Small intestine (tissue), 7 donors: ENCODE data around the gene PRKAR1B. TPM values are rescaled to one million over a fixed set of nuclear protein-coding genes. Genes with fewer than 3 reads are reported as not detected.
"Not testable (repeated sequence)": the region's sequence is repeated elsewhere in the genome, so short reads cannot be mapped to it uniquely, and the experiment has no call there.

Experiments used
- DNase-seq, 2 donors: peaks; one replicate each; pipeline versions ENCODE4 v3.0.0 to v3.0.0-alpha.2; 2013
- FAIRE-seq: peaks from 2 replicates; lab custom pipeline; 2012; peaks lifted over from hg19 to GRCh38; lab: Jason Lieb, UNC
- H3K27ac ChIP-seq, 3 donors: one replicate each; pipeline ENCODE4 v1.5.1; 2013; ENCODE audit warnings: low read length in 2 of 3, mild to moderate bottlenecking in 2 of 3, control low read depth in 1 of 3, inconsistent platforms in 1 of 3, low read depth in 1 of 3, moderate library complexity in 1 of 3
- H3K27me3 ChIP-seq, 3 donors: one replicate each; pipeline ENCODE4 v1.6.1; 2013; ENCODE audit warnings: low read length in 3 of 3, inconsistent platforms in 1 of 3; ENCODE audit not compliant: control insufficient read depth in 3 of 3, insufficient read depth in 3 of 3
- H3K36me3 ChIP-seq, 3 donors: one replicate each; pipeline ENCODE4 v1.6.1; 2013; ENCODE audit warnings: low read length in 3 of 3, inconsistent platforms in 1 of 3, low read depth in 1 of 3, mild to moderate bottlenecking in 1 of 3, moderate library complexity in 1 of 3; ENCODE audit not compliant: control insufficient read depth in 3 of 3, insufficient read depth in 2 of 3
- H3K4me1 ChIP-seq, 3 donors: one replicate each; pipeline ENCODE4 v1.6.1; 2013; ENCODE audit warnings: low read length in 2 of 3, inconsistent platforms in 1 of 3, low read depth in 1 of 3, mild to moderate bottlenecking in 1 of 3, moderate library complexity in 1 of 3; ENCODE audit not compliant: control insufficient read depth in 3 of 3, insufficient read depth in 2 of 3
- H3K4me3 ChIP-seq, 3 donors: one replicate each; pipeline ENCODE4 v1.5.1; 2013; ENCODE audit warnings: low read length in 3 of 3, control low read depth in 1 of 3, inconsistent platforms in 1 of 3, low read depth in 1 of 3, mild to moderate bottlenecking in 1 of 3, moderate library complexity in 1 of 3
- H3K9me3 ChIP-seq, 2 donors: one replicate each; pipeline ENCODE4 v1.6.1; 2013; ENCODE audit warnings: low read depth in 1 of 2, low read length in 1 of 2; ENCODE audit not compliant: control insufficient read depth in 2 of 2, insufficient read depth in 1 of 2
- WGBS, 3 donors: extraction: QIAGEN DNeasy Blood & Tissue Kit; methylation state at CpG; one replicate each; pipeline ENCODE4 v1.1.7; 2013; 5-methylcytosine and 5-hydroxymethylcytosine counted together
- polyA plus RNA-seq, 4 donors: library from polyadenylated mRNA; stranded (reverse) in 3 of 4; unstranded in 1 of 4; fragments of 200-250 nt in 3 of 4; fragments of 120-200 nt in 1 of 4; gene quantifications; one replicate each; pipeline versions ENCODE4 v1.2.1 to v1.2.3, GENCODE V29; 2013
- donor health status: healthy with polysubstance abuse.
- donor health status: control.
- donor health status: control.
- donor health status: Bipolar disorder and iron deficiency.
- donor health status: healthy.

Gene PRKAR1B
- polyA plus RNA-seq, 4 donors: 9.5 to 32.3 (median 18.6) TPM

DNA sequence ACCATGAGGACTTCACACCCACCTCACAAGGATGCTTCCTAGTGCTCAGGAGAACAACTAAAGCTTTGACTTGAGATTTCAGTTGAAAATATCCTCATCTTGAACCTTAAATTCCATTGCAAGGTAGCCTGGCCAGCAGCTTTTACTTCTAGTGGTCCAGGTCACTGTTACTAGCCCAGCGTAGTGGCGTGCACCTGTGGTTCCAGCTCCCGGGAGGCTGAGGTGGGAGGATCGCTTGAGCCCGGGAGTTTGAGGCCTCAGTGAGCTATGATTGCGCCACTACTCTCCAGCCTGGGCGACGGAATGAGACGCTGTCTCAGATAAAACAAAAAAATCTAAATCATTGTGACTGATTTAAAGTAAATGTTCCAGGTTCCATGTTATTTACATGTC, 28.3 kb upstream of the PRKAR1B start:
- Histone ChIP-seq H3K27me3 (no peaks in the 10 kb centered on the region), H3K36me3 (peaks cover 3 to 91% (median 18%) of the 10 kb centered on the region in 3 donors), H3K4me1 (no peaks in the 10 kb centered on the region), H3K9me3 (no peaks in the 10 kb centered on the region), H3K4me3 (no peak overlapping the region), H3K27ac (no peak overlapping the region)
- DNase-seq (no peak), FAIRE-seq (no peak)
- 85 to 95% (median 86%) methylated on average over 9 of the region's 9 CpGs for WGBS, 3 donors

DNA sequence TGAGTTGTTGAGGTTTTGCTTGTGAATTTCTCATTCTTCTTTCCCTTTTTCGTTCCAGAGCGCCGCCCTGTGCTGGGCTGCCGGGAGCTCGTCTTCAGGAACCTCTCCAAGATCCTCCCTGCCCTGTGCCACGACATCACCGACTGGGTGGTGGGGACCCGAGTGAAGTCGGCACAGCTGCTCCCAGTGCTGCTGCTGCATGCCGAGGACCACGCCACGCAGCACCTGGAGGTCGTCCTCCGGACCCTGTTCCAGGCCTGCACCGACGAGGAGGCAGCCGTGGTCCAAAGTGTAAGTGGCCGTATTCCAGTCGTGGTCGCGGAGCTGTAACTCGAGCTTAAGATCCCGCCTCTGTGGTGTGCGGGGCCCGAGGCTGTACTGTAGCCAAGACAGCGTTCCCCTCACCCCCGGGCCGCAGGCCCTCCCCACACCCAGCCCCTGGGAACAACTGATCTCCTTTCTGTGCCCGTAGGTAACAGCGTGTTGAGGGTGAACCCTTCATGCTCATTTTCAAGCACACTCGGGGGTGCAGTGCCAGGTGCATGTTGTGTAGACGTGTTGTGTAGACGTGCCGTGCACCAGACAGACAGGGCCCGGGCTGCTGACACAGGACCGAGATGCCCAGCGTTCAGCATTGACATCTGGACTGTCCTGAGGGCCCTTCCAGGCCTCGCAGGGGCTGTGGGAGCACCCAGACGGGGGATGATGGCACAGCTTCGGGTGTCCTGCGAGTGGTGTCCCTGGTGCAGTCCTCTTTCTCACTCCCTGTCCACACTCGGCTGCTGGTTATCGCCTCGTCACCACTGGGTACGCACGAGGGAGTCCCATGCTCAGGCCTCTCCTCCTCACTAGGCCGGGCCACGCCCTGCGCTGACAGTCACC, 27.7 kb upstream of the PRKAR1B start:
- Histone ChIP-seq H3K36me3 (peaks cover 3 to 93% (median 18%) of the 10 kb centered on the region in 3 donors), H3K4me1 (no peaks in the 10 kb centered on the region), H3K9me3 (no peaks in the 10 kb centered on the region), H3K27ac (no peak overlapping the region), H3K4me3 (no peak overlapping the region), H3K27me3 (no peaks in the 10 kb centered on the region)
- DNase-seq: no peak
- 92 to 94% (median 94%) methylated on average over 49 of the region's 49 CpGs for WGBS, 3 donors
- no peak for FAIRE-seq

DNA sequence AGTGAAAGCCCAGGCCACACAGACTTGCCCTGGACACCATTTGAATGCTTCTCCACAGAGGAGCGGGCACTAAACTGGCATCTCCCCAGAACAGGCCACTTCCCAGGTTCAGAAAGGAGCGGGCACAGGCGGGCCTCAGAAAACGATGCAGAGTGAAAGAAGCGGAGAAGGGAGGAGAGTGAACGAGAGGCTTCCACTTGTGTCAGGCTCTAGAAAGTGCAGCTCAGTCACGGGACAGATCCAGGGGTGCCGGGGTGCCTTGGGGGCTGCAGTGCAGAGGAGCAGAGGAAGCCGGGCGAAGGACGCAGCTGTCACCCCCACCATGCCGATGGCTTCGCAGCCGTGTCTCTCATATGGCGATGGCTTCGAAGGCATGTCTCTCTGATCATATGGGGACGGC, 26.1 kb upstream of the PRKAR1B start:
- Histone ChIP-seq H3K27me3 (no peaks in the 10 kb centered on the region), H3K9me3 (no peaks in the 10 kb centered on the region), H3K4me3 (no peak overlapping the region), H3K36me3 (peaks cover 3 to 94% (median 18%) of the 10 kb centered on the region in 3 donors), H3K4me1 (no peaks in the 10 kb centered on the region), H3K27ac (no peak overlapping the region)
- DNase-seq (no peak), FAIRE-seq (no peak)
- 97 to 98% (median 98%) methylated on average over 17 of the region's 17 CpGs for WGBS, 3 donors

DNA sequence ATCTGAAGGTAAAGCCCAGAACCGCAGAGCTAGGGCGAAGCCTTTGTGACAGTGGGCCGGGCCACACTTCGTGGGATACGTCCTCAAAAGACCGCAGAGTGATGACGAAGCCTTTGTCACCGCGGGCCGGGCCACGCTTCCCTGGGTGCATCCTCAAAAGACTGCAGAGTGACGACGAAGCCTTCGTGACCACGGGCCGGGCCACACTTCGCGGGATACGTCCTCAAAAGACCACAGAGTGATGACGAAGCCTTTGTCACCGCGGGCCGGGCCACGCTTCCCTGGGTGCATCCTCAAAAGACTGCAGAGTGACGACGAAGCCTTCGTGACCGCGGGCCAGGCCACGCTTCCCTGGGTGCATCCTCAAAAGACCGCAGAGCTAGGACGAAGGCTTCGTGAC, 25.2 kb upstream of the PRKAR1B start:
- H3K4me1 ChIP-seq, H3K27ac ChIP-seq, FAIRE-seq, DNase-seq, H3K27me3 ChIP-seq, H3K4me3 ChIP-seq, H3K9me3 ChIP-seq: not testable (repeated sequence)
- peaks cover 3 to 89% (median 10%) of the 10 kb centered on the region in 3 donors for H3K36me3 ChIP-seq
- 93 to 96% (median 93%) methylated on average over 33 of the region's 33 CpGs for WGBS, 3 donors

DNA sequence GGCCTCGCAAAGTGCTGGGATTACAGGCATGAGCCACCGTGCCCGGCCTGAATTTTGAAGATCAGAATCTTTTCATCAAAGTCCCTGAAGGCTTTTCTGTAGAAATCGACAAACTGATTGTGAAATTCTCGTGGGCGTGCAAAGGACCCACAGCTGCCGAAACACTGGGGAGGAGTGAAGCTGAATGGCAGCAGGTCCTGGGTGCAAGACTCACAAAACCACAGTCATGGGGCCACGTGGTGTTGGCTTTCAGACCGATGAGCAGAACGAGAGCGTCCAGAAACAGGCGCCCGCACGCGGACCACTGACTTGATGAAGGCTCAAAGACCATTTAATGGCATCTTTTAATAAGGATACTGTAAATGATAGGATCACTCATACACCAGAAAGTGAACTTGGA, 24.7 kb upstream of the PRKAR1B start:
- Histone ChIP-seq H3K4me1 (no peaks in the 10 kb centered on the region), H3K9me3 (no peaks in the 10 kb centered on the region), H3K36me3 (peaks cover 3 to 89% (median 6%) of the 10 kb centered on the region in 3 donors), H3K27ac (no peak overlapping the region), H3K4me3 (no peak overlapping the region), H3K27me3 (no peaks in the 10 kb centered on the region)
- FAIRE-seq (no peak), DNase-seq (no peak)
- WGBS, 3 donors: 90 to 96% (median 92%) methylated on average over 15 of the region's 15 CpGs

DNA sequence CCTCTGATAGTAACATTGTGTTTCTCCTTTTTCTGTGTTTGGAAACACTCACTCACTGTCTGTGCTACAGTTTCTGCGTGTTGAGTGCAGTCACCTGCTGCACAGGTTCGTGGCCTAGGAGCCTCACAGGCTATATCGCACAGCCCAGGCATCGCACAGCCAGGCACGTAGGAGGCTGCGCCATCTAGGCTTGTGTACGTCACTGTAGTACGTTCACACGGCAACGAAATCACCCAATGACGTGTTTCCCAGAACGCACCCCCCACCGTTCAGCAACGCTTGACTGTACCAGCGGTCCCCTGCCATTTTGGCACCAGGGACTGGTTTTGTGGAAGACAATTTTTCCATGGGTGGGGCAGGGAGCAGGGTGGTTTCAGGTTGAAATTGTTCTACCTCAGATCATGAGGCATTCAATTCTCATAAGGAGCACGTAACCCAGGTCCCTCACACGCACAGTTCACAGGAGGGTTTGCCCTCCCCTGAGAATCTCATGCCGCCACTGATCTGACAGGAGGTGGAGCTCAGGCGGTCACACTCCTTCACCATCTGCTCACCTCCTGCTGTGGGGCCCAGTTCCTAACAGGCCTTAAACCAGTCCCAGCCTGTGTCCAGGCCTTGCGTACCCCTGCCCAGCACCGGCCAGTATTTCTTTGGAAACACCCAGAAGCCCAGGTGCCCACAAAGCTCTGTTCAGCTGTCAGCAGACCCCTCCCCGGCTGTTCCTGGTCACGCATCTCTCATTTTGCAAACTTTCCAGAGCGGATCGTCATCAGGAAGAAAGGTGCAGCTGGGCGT, 23.2 kb upstream of the PRKAR1B start:
- Histone ChIP-seq H3K4me1 (no peaks in the 10 kb centered on the region), H3K27me3 (no peaks in the 10 kb centered on the region), H3K9me3 (no peaks in the 10 kb centered on the region), H3K27ac (no peak overlapping the region), H3K36me3 (peaks cover 2 to 83% (median 3%) of the 10 kb centered on the region in 3 donors), H3K4me3 (no peak overlapping the region)
- no peak for FAIRE-seq
- 96% methylated on average over 26 of the region's 26 CpGs for WGBS, 3 donors
- no peak for DNase-seq

DNA sequence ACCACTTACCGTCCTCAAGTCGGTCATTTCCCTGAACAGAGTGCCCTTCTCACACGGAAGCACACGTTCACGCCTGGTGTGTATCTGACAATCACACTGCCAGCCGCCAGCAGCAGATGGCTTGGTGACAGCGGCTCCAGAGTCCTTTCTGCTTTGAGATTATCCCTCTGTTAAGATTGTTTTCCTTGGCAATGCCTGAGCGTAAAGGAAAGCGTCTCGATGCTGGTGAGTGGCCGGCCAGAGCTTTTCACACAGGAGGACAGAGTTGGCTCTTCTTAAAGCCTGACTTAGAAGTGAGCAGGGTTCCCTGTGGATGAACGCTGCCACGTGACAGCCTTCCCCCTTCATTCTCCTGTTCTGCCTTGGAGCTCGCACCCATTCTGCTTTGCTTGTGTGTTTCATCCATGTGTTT, 22.1 kb upstream of the PRKAR1B start:
- 77 to 84% (median 82%) methylated on average over 14 of the region's 14 CpGs for WGBS, 3 donors
- FAIRE-seq: no peak

DNA sequence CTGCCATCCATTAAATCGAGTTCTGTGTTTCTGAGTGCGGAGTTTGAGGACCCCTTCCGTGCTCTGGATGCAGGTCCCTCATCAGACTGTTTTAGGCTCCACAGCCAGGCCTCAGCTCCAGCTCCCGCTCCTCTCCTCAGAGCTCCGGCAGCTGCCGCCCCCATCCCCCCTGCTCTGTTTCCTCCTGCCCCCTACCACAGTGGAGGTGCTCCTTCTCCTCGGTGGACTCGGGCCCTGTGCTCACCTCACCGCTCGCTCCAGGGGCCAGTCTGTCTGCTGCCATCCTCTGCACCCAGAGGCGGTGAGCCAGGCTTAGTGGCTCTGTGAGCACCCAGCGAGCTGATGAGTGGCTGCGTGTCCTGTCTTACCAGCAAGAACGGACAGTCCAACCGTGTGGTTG, 21.4 kb upstream of the PRKAR1B start:
- WGBS, 3 donors: 96 to 97% (median 96%) methylated on average over 15 of the region's 15 CpGs
- DNase-seq (no peak), FAIRE-seq (no peak)
- Histone ChIP-seq H3K27me3 (no peaks in the 10 kb centered on the region), H3K36me3 (peaks cover 0 to 74% (median 2%) of the 10 kb centered on the region in 3 donors), H3K4me3 (no peak overlapping the region), H3K4me1 (no peaks in the 10 kb centered on the region), H3K9me3 (no peaks in the 10 kb centered on the region), H3K27ac (no peak overlapping the region)

More for the DNA sequence above, 22.1 kb upstream of the PRKAR1B start:
- H3K9me3 ChIP-seq: no peaks in the 10 kb centered on the region
- no peak overlapping the region for H3K27ac ChIP-seq
- no peaks in the 10 kb centered on the region for H3K4me1 ChIP-seq
- H3K27me3 ChIP-seq: no peaks in the 10 kb centered on the region
- DNase-seq: no peak
- H3K36me3 ChIP-seq: peaks cover 0 to 79% (median 2%) of the 10 kb centered on the region in 3 donors
- H3K4me3 ChIP-seq: no peak overlapping the region
